ENCODE results near the gene MT1M.
A peak's percentile ranks its signal among the peaks of the same experiment; 100 is the strongest.
"Not testable (repeated sequence)": the region's sequence is repeated elsewhere in the genome, so short reads cannot be mapped to it uniquely, and the experiment has no call there.

Gene MT1M

GRCh38 chr16:56620339-56620897, 12.0 kb upstream of the MT1M start:
- no peak overlapping the region for H3K4me3 ChIP-seq (ENCODE audit: low read length)
- no peak for DNase-seq (ENCODE audit: low read depth)
- TF ChIP-seq CTCF (conservative IDR thresholded peaks at IDR 0.05; ENCODE audit: low read depth, low read length): no peak

- DNase-seq (ENCODE audit: low read depth); H3K4me3 ChIP-seq (ENCODE audit: low read length): not testable (repeated sequence)
Measured at GRCh38 chr16:56621665-56622445, 10.6 kb upstream of the MT1M start.

- DNase-seq (ENCODE audit: low read depth); H3K4me3 ChIP-seq (ENCODE audit: low read length): not testable (repeated sequence)
Measured at GRCh38 chr16:56623184-56623583, 9.3 kb upstream of the MT1M start.

- TF ChIP-seq CTCF (conservative IDR thresholded peaks at IDR 0.05; ENCODE audit: low read depth, low read length): no peak
- no peak for DNase-seq (ENCODE audit: low read depth)
- no peak overlapping the region for H3K4me3 ChIP-seq (ENCODE audit: low read length)
Measured at GRCh38 chr16:56623637-56624036, 8.8 kb upstream of the MT1M start.

- peak within 1 kb of the TSS; percentile 68 for H3K4me3 ChIP-seq (ENCODE audit: low read length)
- TF ChIP-seq CTCF (conservative IDR thresholded peaks at IDR 0.05; ENCODE audit: low read depth, low read length): no peak
- DNase-seq (ENCODE audit: low read depth): no peak
Measured at GRCh38 chr16:56625140-56625942, 7.1 kb upstream of the MT1M start, which contains the start of gene MT1E. Gene MT1E, plus strand, starts transcription at chr16:56625781. Its CDS starts 71 bp downstream, at chr16:56625852.

- DNase-seq (ENCODE audit: low read depth): no peak
Measured at GRCh38 chr16:56625943-56626654, 6.4 kb upstream of the MT1M start.

GRCh38 chr16:56626685-56627084, 5.8 kb upstream of the MT1M start:
- TF ChIP-seq CTCF (conservative IDR thresholded peaks at IDR 0.05; ENCODE audit: low read depth, low read length): no peak
- no peak for DNase-seq (ENCODE audit: low read depth)
- peak overlapping the region; percentile 68 for H3K4me3 ChIP-seq (ENCODE audit: low read length)

More at GRCh38 chr16:56625943-56626654, 6.4 kb upstream of the MT1M start:
- H3K4me3 ChIP-seq (ENCODE audit: low read length): peak overlapping the region; percentile 68
- TF ChIP-seq CTCF (conservative IDR thresholded peaks at IDR 0.05; ENCODE audit: low read depth, low read length): no peak

Measured in retinal pigment epithelial cell (primary cell).